PC-9 (cell line): ENCODE data around the gene MLXIPL. TPM values are rescaled to one million over a fixed set of nuclear protein-coding genes. Genes with fewer than 3 reads are reported as not detected.

Experiments
- BruUV-seq: library from RNA; stranded (reverse); fragments of 400-500 nt; replicated peaks from 2 replicates; lab custom pipeline; 2021; lab: Mats Ljungman, UMichigan
- CTCF ChIA-PET: fragments of 300-600 bp; sonication (Branson Sonifier 250); formaldehyde crosslinking; loops from one replicate; lab custom pipeline; 2022; ENCODE audit warnings: antibody characterized with exemption; lab: Charles Lee
- POLR2A ChIA-PET: fragments of 300-600 bp; sonication (Branson Sonifier 250); formaldehyde crosslinking; loops from one replicate; lab custom pipeline; 2022; ENCODE audit warnings: antibody characterized with exemption; ENCODE audit not compliant: unreplicated experiment; lab: Charles Lee
- DNase-seq, 2 experiments: peaks; one replicate each; pipeline versions ENCODE4 v3.0.0 to v3.0.0-alpha.2; 2015 to 2022; ENCODE audit warnings: mixed read lengths in 1 of 2
- H2AFZ ChIP-seq: fragments of 200-600 bp; sonication (generic); 2 replicates; pipeline ENCODE4 v1.8.1; 2017; ENCODE audit warnings: antibody characterized with exemption
- H3F3A ChIP-seq: fragments of 200-600 bp; sonication (generic); 2 replicates; pipeline ENCODE4 v1.8.1; 2017; ENCODE audit warnings: antibody characterized with exemption, mild to moderate bottlenecking, low read depth; ENCODE audit not compliant: insufficient read depth
- H3K27ac ChIP-seq: fragments of 200-600 bp; sonication (generic); 2 replicates; pipeline ENCODE4 v1.6.1; 2016; ENCODE audit warnings: mixed run types
- H3K27me3 ChIP-seq: fragments of 200-600 bp; sonication (generic); 2 replicates; pipeline ENCODE4 v1.6.1; 2016; ENCODE audit warnings: low read depth, mixed run types; ENCODE audit not compliant: insufficient read depth
- H3K36me3 ChIP-seq: fragments of 200-600 bp; sonication (generic); 2 replicates; pipeline ENCODE4 v1.6.1; 2016; ENCODE audit warnings: low read depth, mixed run types
- H3K4me1 ChIP-seq: fragments of 200-600 bp; sonication (generic); replicated peaks from 2 replicates; pipeline ENCODE4 v1.6.1; 2016; ENCODE audit warnings: mixed run types; ENCODE audit not compliant: insufficient read depth
- H3K4me2 ChIP-seq: fragments of 200-600 bp; sonication (generic); 2 replicates; pipeline ENCODE4 v1.6.1; 2017; ENCODE audit warnings: mixed run types
- H3K4me3 ChIP-seq: fragments of 200-600 bp; sonication (generic); 2 replicates; pipeline ENCODE4 v1.6.1; 2016; ENCODE audit warnings: mixed run types
- H3K79me2 ChIP-seq: fragments of 200-600 bp; sonication (generic); 2 replicates; pipeline ENCODE4 v1.6.1; 2017; ENCODE audit warnings: low read depth, mixed run types
- H3K9me2 ChIP-seq: fragments of 200-600 bp; sonication (generic); 2 replicates; pipeline ENCODE4 v1.8.1; 2017; ENCODE audit warnings: mild to moderate bottlenecking; ENCODE audit not compliant: insufficient read depth
- H3K9me3 ChIP-seq: fragments of 200-600 bp; sonication (generic); 2 replicates; pipeline ENCODE4 v1.8.1; 2016; ENCODE audit warnings: low read depth; ENCODE audit not compliant: insufficient read depth
- H4K20me1 ChIP-seq: fragments of 200-600 bp; sonication (generic); 2 replicates; pipeline ENCODE4 v1.8.1; 2017; ENCODE audit not compliant: insufficient read depth
- EZH2 ChIP-seq: fragments of 200-600 bp; sonication (generic); IDR thresholded peaks from 2 replicates; pipeline ENCODE4 v1.8.0; 2017; ENCODE audit warnings: antibody characterized with exemption, low read depth
- intact Hi-C: fragments of 100-400 bp; cut with micrococcal nuclease; formaldehyde crosslinking; loops from one replicate; pipeline ENCODE4 v1.10.0; 2022; ENCODE audit not compliant: unreplicated experiment
- total RNA-seq: library from RNA; stranded (reverse); gene quantifications from 2 replicates; pipeline ENCODE4 v1.2.3, GENCODE V29; 2021
- TF ChIP-seq, protein P1 (sequence below): fragments of 200-600 bp; sonication (generic); conservative IDR thresholded peaks from 2 replicates; pipeline ENCODE4 v1.6.1; 2017; ENCODE audit warnings: mixed run types, antibody characterized with exemption, mild to moderate bottlenecking, moderate library complexity

MLXIPL gene
- total RNA-seq, 1 experiment from 2014 or later = 24.9 TPM

DNA sequence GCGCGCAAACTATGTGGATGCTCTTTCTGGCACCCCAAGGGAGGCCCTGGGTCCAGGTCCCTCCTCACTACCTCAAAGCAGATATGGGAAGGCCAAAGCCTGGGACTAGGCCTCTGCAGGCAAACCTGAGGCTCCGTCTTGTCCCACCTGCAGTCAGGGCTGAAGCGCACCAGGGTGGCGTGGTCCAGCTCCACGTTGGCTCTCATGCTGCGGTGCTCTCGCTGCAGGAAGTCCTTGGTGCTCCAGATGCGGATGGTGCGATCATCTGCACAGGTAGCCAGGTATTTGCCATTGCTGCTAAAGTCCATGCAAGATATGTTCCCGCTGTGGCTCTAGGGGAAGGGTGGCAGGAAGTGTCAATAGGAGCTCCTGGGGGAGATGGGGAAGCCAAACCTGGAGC, 50.5 kb downstream of the MLXIPL start:
- Histone ChIP-seq H3K9me2 (no peaks in the 10 kb centered on the region), H3K27ac (no peak overlapping the region), H3K9me3 (no peaks in the 10 kb centered on the region), H4K20me1 (peaks cover 15% of the 10 kb centered on the region), H3K79me2 (peaks cover 36% of the 10 kb centered on the region), H3K4me1 (peaks cover 12% of the 10 kb centered on the region), H3F3A (peaks cover 9% of the 10 kb centered on the region; the same call in 1 of the 2 replicates), H3K36me3 (peaks cover 29% of the 10 kb centered on the region), H2AFZ (no peak overlapping the region), H3K4me3 (no peak overlapping the region), H3K4me2 (no peak overlapping the region), H3K27me3 (no peaks in the 10 kb centered on the region)
- BruUV-seq = no TSS peak
- intact Hi-C loops = no loop called here
- TF ChIP-seq EZH2 = no peak
- TF ChIP-seq, protein P1, sequence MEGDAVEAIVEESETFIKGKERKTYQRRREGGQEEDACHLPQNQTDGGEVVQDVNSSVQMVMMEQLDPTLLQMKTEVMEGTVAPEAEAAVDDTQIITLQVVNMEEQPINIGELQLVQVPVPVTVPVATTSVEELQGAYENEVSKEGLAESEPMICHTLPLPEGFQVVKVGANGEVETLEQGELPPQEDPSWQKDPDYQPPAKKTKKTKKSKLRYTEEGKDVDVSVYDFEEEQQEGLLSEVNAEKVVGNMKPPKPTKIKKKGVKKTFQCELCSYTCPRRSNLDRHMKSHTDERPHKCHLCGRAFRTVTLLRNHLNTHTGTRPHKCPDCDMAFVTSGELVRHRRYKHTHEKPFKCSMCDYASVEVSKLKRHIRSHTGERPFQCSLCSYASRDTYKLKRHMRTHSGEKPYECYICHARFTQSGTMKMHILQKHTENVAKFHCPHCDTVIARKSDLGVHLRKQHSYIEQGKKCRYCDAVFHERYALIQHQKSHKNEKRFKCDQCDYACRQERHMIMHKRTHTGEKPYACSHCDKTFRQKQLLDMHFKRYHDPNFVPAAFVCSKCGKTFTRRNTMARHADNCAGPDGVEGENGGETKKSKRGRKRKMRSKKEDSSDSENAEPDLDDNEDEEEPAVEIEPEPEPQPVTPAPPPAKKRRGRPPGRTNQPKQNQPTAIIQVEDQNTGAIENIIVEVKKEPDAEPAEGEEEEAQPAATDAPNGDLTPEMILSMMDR = no peak
- DNase-seq = no peak
- ChIA-PET CTCF (no interaction called here), POLR2A (no interaction called here)

DNA sequence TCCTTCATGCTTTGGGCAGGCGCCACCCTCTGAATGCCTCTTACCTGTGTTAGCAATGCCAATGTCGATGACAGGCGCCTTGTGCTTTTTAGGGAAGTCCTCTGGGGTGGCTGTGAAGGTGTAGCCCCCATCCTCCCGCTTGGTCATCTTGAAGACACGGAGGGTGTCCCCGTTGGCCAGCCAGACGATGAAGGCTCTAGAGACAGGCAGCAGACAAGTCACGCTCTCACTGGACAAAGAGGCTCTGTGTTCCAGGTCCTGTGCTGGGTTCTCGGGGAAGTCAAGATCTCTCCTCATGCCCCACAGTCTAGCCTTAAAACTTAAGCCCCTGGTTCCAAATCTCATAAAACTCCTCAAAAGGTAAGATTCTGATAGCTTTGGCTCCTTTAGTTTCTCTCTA, 51.0 kb downstream of the MLXIPL start:
- Histone ChIP-seq H3K27me3 (no peaks in the 10 kb centered on the region), H3K4me2 (no peak overlapping the region), H3K79me2 (peaks cover 36% of the 10 kb centered on the region), H3F3A (peaks cover 13% of the 10 kb centered on the region; the same call in 1 of the 2 replicates), H2AFZ (no peak overlapping the region), H3K4me3 (no peak overlapping the region), H3K27ac (no peak overlapping the region), H3K9me3 (no peaks in the 10 kb centered on the region), H3K36me3 (peaks cover 29% of the 10 kb centered on the region), H4K20me1 (peaks cover 15% of the 10 kb centered on the region), H3K9me2 (no peaks in the 10 kb centered on the region), H3K4me1 (peaks cover 12% of the 10 kb centered on the region)
- CTCF ChIA-PET = no interaction called here
- DNase-seq = no peak
- no TSS peak for BruUV-seq
- intact Hi-C loops = no loop called here
- TF ChIP-seq, protein P1 = no peak
- no peak for TF ChIP-seq EZH2
- POLR2A ChIA-PET = no interaction called here

GRCh38 chr7:73572767-73573186, 51.5 kb downstream of the MLXIPL start:
- H3F3A ChIP-seq = peaks cover 18% of the 10 kb centered on the region; the same call in 1 of the 2 replicates
- H3K27ac ChIP-seq = no peak overlapping the region
- H2AFZ ChIP-seq = no peak overlapping the region
- BruUV-seq = no TSS peak
- H3K4me2 ChIP-seq = no peak overlapping the region
- peaks cover 32% of the 10 kb centered on the region for H3K79me2 ChIP-seq
- DNase-seq = no peak
- H3K9me2 ChIP-seq = no peaks in the 10 kb centered on the region
- H3K36me3 ChIP-seq = peaks cover 29% of the 10 kb centered on the region
- H3K4me1 ChIP-seq = peaks cover 12% of the 10 kb centered on the region
- CTCF ChIA-PET = no interaction called here
- H4K20me1 ChIP-seq = peaks cover 15% of the 10 kb centered on the region
- no peaks in the 10 kb centered on the region for H3K27me3 ChIP-seq
- intact Hi-C loops = no loop called here
- H3K4me3 ChIP-seq = no peak overlapping the region
- H3K9me3 ChIP-seq = no peaks in the 10 kb centered on the region
- POLR2A ChIA-PET = no interaction called here
- TF ChIP-seq, protein P1 = no peak
- no peak for TF ChIP-seq EZH2
